Dendritic cell treated with granulocyte-macrophage colony-stimulating factor and Interleukin-4, amounts not matched to agents 40 ng/mL and 50 ng/mL, for 4 days (primary cell): ENCODE data around the gene BRD3.
"Not testable (repeated sequence)": the region's sequence is repeated elsewhere in the genome, so short reads cannot be mapped to it uniquely, and the experiment has no call there.

ENCODE experiments used
- H3K27ac Mint-ChIP-seq: one replicate; pipeline ENCODE4 v1.8.0; 2022; ENCODE audit warnings: mild to moderate bottlenecking, mixed read lengths
- H3K27me3 Mint-ChIP-seq: one replicate; pipeline ENCODE4 v1.8.0; 2022; ENCODE audit warnings: mild to moderate bottlenecking, mixed read lengths
- H3K36me3 Mint-ChIP-seq: one replicate; pipeline ENCODE4 v1.8.0; 2022; ENCODE audit warnings: low read depth, mixed read lengths
- H3K4me1 Mint-ChIP-seq: one replicate; pipeline ENCODE4 v1.8.0; 2022; ENCODE audit warnings: low read depth, mixed read lengths
- H3K4me3 Mint-ChIP-seq: one replicate; pipeline ENCODE4 v1.8.0; 2022; ENCODE audit warnings: mild to moderate bottlenecking, moderate library complexity, mixed read lengths
- H3K9me3 Mint-ChIP-seq: one replicate; pipeline ENCODE4 v1.8.0; 2022; ENCODE audit warnings: mixed read lengths
- intact Hi-C: fragments of 100-400 bp; cut with micrococcal nuclease; formaldehyde crosslinking; loops from one replicate; pipeline ENCODE4 v1.15.0; 2022

BRD3 gene

DNA sequence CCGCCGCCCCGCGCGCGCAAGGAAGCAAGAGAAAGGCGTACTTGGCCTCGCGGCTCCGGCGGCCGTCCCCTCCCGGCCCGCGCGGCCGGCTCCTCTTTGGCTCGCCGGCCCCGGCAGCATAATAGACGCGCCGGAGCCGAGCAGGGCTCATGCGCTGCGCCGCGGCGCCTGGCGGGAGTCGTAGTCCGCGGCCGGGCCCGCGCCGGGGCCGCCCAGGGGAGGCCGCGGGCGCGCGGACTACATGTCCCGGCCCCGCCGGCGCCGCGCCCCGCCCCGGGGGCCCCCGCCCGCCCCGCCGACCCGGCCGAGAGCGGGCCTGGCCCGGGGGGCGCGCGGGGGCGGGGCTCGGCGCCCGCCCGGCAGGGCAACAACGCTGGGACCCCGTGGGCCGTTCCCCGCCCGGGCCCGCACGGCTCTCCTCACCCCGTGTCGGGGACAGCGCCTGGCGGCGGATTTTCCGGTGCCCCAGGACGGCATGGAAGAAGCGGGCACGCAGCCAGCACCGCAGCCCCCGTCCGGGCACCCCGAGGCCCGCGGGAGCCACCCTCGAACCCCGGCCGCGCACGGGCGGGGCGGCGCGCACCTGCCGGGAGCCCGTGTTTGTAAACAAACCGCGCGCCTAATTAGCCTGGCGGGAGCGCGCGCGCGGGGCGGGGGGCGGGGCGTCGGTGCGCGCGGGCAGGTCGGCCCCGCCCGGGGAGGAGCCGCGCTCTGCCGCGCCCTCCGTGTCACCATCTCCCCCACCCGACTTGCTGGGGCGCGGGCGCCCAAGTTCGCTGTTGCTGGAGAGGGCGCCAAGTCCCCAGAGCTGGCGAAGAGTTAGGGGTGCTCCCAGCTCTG lies at the start of gene BRD3:
BRD3 (minus strand) TSS at position 123 of the 840 bp plus-strand sequence. CDS start 14,549 bp downstream, outside the sequence.
- Mint-ChIP-seq H3K9me3 (no peaks in the 10 kb centered on the region), H3K4me3 (peak within 1 kb of the TSS; percentile 81), H3K27ac (peak within 1 kb of the TSS; percentile 83), H3K27me3 (peaks cover 21% of the 10 kb centered on the region), H3K4me1 (peaks cover 35% of the 10 kb centered on the region), H3K36me3 (peaks cover 7% of the 10 kb centered on the region)
- intact Hi-C loops, result loop anchor here (2.0 kb wide), 1 partner anchor 43 kb away; the partner anchor contains the start of gene BRD3OS

- intact Hi-C loops, result no loop called here
- no peak overlapping the region for H3K27ac Mint-ChIP-seq
- H3K4me3 Mint-ChIP-seq, result no peak overlapping the region
- H3K36me3 Mint-ChIP-seq, result no peaks in the 10 kb centered on the region
- no peaks in the 10 kb centered on the region for H3K9me3 Mint-ChIP-seq
- peaks cover 6% of the 10 kb centered on the region for H3K27me3 Mint-ChIP-seq
- H3K4me1 Mint-ChIP-seq, result peaks cover 5% of the 10 kb centered on the region
Observed at GRCh38 chr9:134112561-134112960, 44.7 kb upstream of the BRD3 start.

- Mint-ChIP-seq H3K36me3 (no peaks in the 10 kb centered on the region), H3K9me3 (no peaks in the 10 kb centered on the region), H3K27me3 (peaks cover 14% of the 10 kb centered on the region), H3K27ac (no peak overlapping the region), H3K4me1 (peaks cover 5% of the 10 kb centered on the region), H3K4me3 (no peak overlapping the region)
- intact Hi-C loops, result no loop called here
Observed at GRCh38 chr9:134111064-134111463, 43.2 kb upstream of the BRD3 start.

DNA sequence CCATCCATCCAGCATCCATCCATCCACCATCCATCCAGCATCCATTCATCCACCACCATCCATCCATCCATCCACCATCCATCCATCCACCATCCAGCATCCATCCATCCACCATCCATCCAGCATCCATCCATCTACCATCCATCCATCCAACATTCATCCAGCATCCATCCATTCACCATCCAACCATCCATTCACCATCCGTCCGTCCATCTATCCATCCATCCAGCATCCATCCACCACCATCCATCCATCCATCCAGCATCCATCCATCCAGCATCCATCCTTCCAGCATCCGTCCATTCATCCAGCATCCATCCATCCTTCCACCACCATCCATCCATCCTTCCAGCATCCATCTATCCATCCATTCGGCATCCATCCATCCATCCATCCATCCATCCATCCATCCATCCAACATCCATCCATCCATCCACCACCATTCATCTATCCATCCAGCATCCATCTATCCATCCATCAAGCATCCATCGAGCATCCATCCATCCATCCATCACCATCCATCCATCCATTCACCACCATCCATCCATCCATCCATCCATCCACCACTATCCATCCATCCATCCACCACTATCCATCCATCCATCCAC lies 35.7 kb upstream of the BRD3 start:
- no peaks in the 10 kb centered on the region for H3K36me3 Mint-ChIP-seq
- H3K4me1 Mint-ChIP-seq, result peaks cover 11% of the 10 kb centered on the region
- H3K9me3 Mint-ChIP-seq, result peaks cover 16% of the 10 kb centered on the region
- H3K27ac Mint-ChIP-seq, result no peak overlapping the region
- intact Hi-C loops, result no loop called here
- H3K27me3 Mint-ChIP-seq, result peaks cover 38% of the 10 kb centered on the region
- no peak overlapping the region for H3K4me3 Mint-ChIP-seq

GRCh38 chr9:134101623-134102149 lies 33.9 kb upstream of the BRD3 start:
- H3K9me3 Mint-ChIP-seq, result peaks cover 16% of the 10 kb centered on the region

DNA sequence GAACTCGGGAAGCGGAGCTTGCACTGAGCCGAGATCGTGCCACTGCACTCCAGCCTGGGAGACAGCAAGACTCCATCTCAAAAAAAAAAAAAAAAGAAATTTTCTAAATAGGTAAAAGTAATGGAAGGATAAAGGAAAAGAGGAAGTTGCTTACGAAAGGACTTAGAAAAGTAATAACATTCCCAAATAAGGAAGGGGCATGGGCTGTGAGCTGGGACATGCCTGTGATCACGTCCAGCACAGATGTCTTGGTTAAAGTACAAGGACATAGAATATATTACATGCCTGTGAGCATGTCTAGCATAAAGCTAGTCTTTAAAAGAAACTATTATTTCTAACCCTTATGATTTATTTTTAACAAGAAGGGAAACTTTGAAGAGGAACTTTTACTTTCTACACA lies 33.3 kb upstream of the BRD3 start:
- Mint-ChIP-seq H3K9me3 (peaks cover 16% of the 10 kb centered on the region), H3K4me1 (peaks cover 11% of the 10 kb centered on the region), H3K27me3 (peaks cover 33% of the 10 kb centered on the region)
- intact Hi-C loops, H3K36me3 Mint-ChIP-seq, H3K27ac Mint-ChIP-seq, H3K4me3 Mint-ChIP-seq: not testable (repeated sequence)

More at GRCh38 chr9:134101623-134102149, 33.9 kb upstream of the BRD3 start:
- intact Hi-C loops, result no loop called here
- no peak overlapping the region for H3K27ac Mint-ChIP-seq
- no peak overlapping the region for H3K4me3 Mint-ChIP-seq
- no peaks in the 10 kb centered on the region for H3K36me3 Mint-ChIP-seq
- H3K4me1 Mint-ChIP-seq, result peaks cover 11% of the 10 kb centered on the region
- H3K27me3 Mint-ChIP-seq, result peaks cover 39% of the 10 kb centered on the region

GRCh38 chr9:134100040-134100439 lies 32.2 kb upstream of the BRD3 start:
- H3K9me3 Mint-ChIP-seq, result peaks cover 16% of the 10 kb centered on the region
- no peak overlapping the region for H3K27ac Mint-ChIP-seq

DNA sequence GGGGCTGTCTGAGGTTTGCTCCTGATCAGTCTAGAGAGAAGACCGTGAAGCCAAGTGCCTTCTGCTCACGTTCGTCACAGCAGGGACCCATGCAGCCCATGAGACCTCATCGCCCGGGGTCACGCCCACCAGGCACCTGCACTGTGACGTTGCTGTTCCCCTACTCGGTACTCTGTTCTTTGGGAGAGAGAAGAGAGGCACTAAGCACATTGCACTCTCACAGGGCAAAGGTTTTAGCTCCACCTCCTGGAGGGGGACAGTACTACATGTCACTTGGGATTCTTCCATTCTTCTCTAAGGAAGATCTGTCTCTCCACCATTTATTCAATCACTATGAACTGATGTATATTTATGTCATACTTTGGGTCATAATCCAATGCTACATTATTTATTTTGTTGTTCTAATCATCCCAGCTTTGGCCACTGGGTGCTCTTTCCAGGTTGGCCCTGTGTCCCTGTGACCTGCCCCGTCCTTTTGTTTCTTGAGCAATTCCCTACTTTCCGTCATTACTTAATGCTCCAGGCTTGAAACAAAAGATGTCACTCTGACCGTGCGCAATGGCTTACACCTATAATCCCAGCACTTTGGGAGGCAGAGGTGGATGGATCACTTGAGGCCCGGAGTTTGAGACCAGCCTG lies 31.4 kb upstream of the BRD3 start:
- no peaks in the 10 kb centered on the region for H3K36me3 Mint-ChIP-seq
- no peak overlapping the region for H3K4me3 Mint-ChIP-seq
- intact Hi-C loops, result loop anchor here (2.0 to 5.0 kb wide), 2 partner anchors 107 to 306 kb away; partner anchors contain the start of gene VAV2
- H3K27me3 Mint-ChIP-seq, result peaks cover 33% of the 10 kb centered on the region
- peaks cover 11% of the 10 kb centered on the region for H3K9me3 Mint-ChIP-seq
- H3K4me1 Mint-ChIP-seq, result peaks cover 11% of the 10 kb centered on the region
- no peak overlapping the region for H3K27ac Mint-ChIP-seq

More at GRCh38 chr9:134100040-134100439, 32.2 kb upstream of the BRD3 start:
- H3K4me1 Mint-ChIP-seq, result peaks cover 11% of the 10 kb centered on the region
- no peaks in the 10 kb centered on the region for H3K36me3 Mint-ChIP-seq
- no peak overlapping the region for H3K4me3 Mint-ChIP-seq
- intact Hi-C loops, result no loop called here
- H3K27me3 Mint-ChIP-seq, result peaks cover 32% of the 10 kb centered on the region

- peaks cover 7% of the 10 kb centered on the region for H3K4me1 Mint-ChIP-seq
- H3K27me3 Mint-ChIP-seq, result peaks cover 25% of the 10 kb centered on the region
- no peaks in the 10 kb centered on the region for H3K36me3 Mint-ChIP-seq
- H3K9me3 Mint-ChIP-seq, result no peaks in the 10 kb centered on the region
- no peak overlapping the region for H3K4me3 Mint-ChIP-seq
- intact Hi-C loops, result no loop called here
- H3K27ac Mint-ChIP-seq, result no peak overlapping the region
Observed at GRCh38 chr9:134089972-134090371, 22.1 kb upstream of the BRD3 start.

DNA sequence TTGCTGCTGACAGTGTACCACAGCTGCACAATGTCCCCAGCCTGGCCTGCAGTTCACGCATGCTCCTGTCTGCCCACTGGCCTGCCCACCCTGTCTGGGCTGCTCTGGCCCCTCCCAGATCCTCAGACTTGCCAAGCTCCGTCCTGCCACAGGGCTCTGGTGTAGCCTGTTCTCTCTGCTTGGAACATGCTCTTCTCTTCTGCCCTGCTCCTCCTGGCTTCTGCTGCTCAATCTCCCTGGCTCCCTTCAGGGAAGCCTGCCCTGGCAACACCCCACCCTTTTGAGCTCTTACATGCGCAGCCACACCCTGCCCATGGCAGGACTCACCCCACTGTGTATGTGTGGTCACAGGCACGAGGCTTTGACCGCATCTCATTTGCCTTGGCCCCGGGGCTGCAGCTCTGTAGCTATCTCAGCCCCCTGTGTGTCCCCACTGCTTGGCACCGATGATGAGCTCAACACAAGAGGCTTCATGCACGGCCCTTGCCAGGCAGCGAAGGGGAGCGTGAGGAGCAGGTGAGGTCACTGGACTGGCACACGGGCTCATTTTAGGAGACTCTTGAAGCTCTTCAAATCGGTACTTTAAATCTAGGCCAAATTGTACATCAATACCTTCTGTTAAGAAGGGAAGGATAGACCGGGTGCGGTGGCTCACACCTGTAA lies 20.4 kb upstream of the BRD3 start:
- H3K36me3 Mint-ChIP-seq, result no peaks in the 10 kb centered on the region
- peaks cover 7% of the 10 kb centered on the region for H3K4me1 Mint-ChIP-seq
- no peak overlapping the region for H3K27ac Mint-ChIP-seq
- H3K9me3 Mint-ChIP-seq, result no peaks in the 10 kb centered on the region
- H3K27me3 Mint-ChIP-seq, result peaks cover 26% of the 10 kb centered on the region
- H3K4me3 Mint-ChIP-seq, result no peak overlapping the region
- intact Hi-C loops, result no loop called here

- Mint-ChIP-seq H3K9me3 (no peaks in the 10 kb centered on the region), H3K27ac (no peak overlapping the region), H3K4me1 (peaks cover 7% of the 10 kb centered on the region), H3K36me3 (no peaks in the 10 kb centered on the region), H3K4me3 (no peak overlapping the region), H3K27me3 (peaks cover 20% of the 10 kb centered on the region)
- intact Hi-C loops, result no loop called here
Observed at GRCh38 chr9:134085674-134086073, 17.8 kb upstream of the BRD3 start.

GRCh38 chr9:134083451-134083850 lies 15.6 kb upstream of the BRD3 start:
- Mint-ChIP-seq H3K4me3 (no peak overlapping the region), H3K27ac (no peak overlapping the region), H3K4me1 (no peaks in the 10 kb centered on the region), H3K36me3 (no peaks in the 10 kb centered on the region), H3K9me3 (peaks cover 7% of the 10 kb centered on the region), H3K27me3 (peaks cover 25% of the 10 kb centered on the region)
- intact Hi-C loops, result no loop called here

- Mint-ChIP-seq H3K4me3 (no peak overlapping the region), H3K27me3 (peaks cover 37% of the 10 kb centered on the region), H3K36me3 (no peaks in the 10 kb centered on the region), H3K27ac (no peak overlapping the region), H3K4me1 (no peaks in the 10 kb centered on the region), H3K9me3 (peaks cover 23% of the 10 kb centered on the region)
- intact Hi-C loops, result no loop called here
Observed at GRCh38 chr9:134076644-134077043, 8.8 kb upstream of the BRD3 start.
